BE2C (cell line): ENCODE results near the gene CCNL2.

ENCODE experiments used
- DNase-seq: peaks from one replicate; pipeline ENCODE4 v3.0.0-alpha.2; 2020
- H3K27me3 ChIP-seq: fragments of 250-450 bp; sonication (Bioruptor Pico); 2 replicates; pipeline ENCODE4 v1.5.1; 2020; ENCODE audit warnings: mild to moderate bottlenecking
- H3K36me3 ChIP-seq: fragments of 250-450 bp; sonication (Bioruptor Pico); 2 replicates; pipeline ENCODE4 v1.5.1; 2020; ENCODE audit warnings: mild to moderate bottlenecking
- H3K4me1 ChIP-seq: fragments of 250-450 bp; sonication (Bioruptor Pico); 2 replicates; pipeline ENCODE4 v1.5.1; 2020
- H3K4me3 ChIP-seq: 2 replicates; pipeline ENCODE4 v1.5.1; 2011; ENCODE audit warnings: low read depth, low read length
- H3K9me3 ChIP-seq: fragments of 250-450 bp; sonication (Bioruptor Pico); 2 replicates; pipeline ENCODE4 v1.5.1; 2020
- CTCF ChIP-seq: IDR thresholded peaks from 2 replicates; pipeline ENCODE4 v1.5.1; 2012; ENCODE audit warnings: mild to moderate bottlenecking, low read depth, low read length

The CCNL2 gene

GRCh38 chr1:1439546-1440261 is 40.6 kb upstream of the CCNL2 start:
- no peak for TF ChIP-seq CTCF
- no peak for DNase-seq
- Histone ChIP-seq H3K36me3 (no peaks in the 10 kb centered on the region), H3K9me3 (no peaks in the 10 kb centered on the region), H3K4me1 (peaks cover 9% of the 10 kb centered on the region; the same call in 1 of the 2 replicates), H3K27me3 (no peaks in the 10 kb centered on the region), H3K4me3 (no peak overlapping the region)

- Histone ChIP-seq H3K4me1 (peaks cover 17% of the 10 kb centered on the region), H3K9me3 (no peaks in the 10 kb centered on the region), H3K27me3 (no peaks in the 10 kb centered on the region), H3K4me3 (no peak overlapping the region), H3K36me3 (no peaks in the 10 kb centered on the region)
- DNase-seq = no peak
- TF ChIP-seq CTCF = no peak
Measured at GRCh38 chr1:1438531-1439381, 39.6 kb upstream of the CCNL2 start.

GRCh38 chr1:1437904-1438376 is 38.8 kb upstream of the CCNL2 start:
- Histone ChIP-seq H3K4me3 (no peak overlapping the region), H3K9me3 (no peaks in the 10 kb centered on the region), H3K27me3 (no peaks in the 10 kb centered on the region), H3K4me1 (peaks cover 25% of the 10 kb centered on the region), H3K36me3 (no peaks in the 10 kb centered on the region)
- TF ChIP-seq CTCF = no peak
- DNase-seq = peak; percentile 38

- H3K4me1 ChIP-seq = peaks cover 32% of the 10 kb centered on the region
Measured at GRCh38 chr1:1437033-1437903, 38.1 kb upstream of the CCNL2 start.

GRCh38 chr1:1436630-1437032 is 37.5 kb upstream of the CCNL2 start:
- H3K27me3 ChIP-seq = no peaks in the 10 kb centered on the region

More at GRCh38 chr1:1437033-1437903, 38.1 kb upstream of the CCNL2 start:
- H3K27me3 ChIP-seq = no peaks in the 10 kb centered on the region
- H3K9me3 ChIP-seq = no peaks in the 10 kb centered on the region
- no peak for TF ChIP-seq CTCF
- no peak overlapping the region for H3K4me3 ChIP-seq
- no peaks in the 10 kb centered on the region for H3K36me3 ChIP-seq
- no peak for DNase-seq

More at GRCh38 chr1:1436630-1437032, 37.5 kb upstream of the CCNL2 start:
- peak overlapping the region; percentile 58 for H3K4me3 ChIP-seq
- peaks cover 38% of the 10 kb centered on the region for H3K4me1 ChIP-seq
- H3K36me3 ChIP-seq = no peaks in the 10 kb centered on the region
- no peaks in the 10 kb centered on the region for H3K9me3 ChIP-seq
- no peak for TF ChIP-seq CTCF
- DNase-seq = no peak
